Measurements from ENCODE around the gene SLC20A1.
"Not testable (repeated sequence)": the region's sequence is repeated elsewhere in the genome, so short reads cannot be mapped to it uniquely, and the experiment has no call there.

SLC20A1 gene, protein sequence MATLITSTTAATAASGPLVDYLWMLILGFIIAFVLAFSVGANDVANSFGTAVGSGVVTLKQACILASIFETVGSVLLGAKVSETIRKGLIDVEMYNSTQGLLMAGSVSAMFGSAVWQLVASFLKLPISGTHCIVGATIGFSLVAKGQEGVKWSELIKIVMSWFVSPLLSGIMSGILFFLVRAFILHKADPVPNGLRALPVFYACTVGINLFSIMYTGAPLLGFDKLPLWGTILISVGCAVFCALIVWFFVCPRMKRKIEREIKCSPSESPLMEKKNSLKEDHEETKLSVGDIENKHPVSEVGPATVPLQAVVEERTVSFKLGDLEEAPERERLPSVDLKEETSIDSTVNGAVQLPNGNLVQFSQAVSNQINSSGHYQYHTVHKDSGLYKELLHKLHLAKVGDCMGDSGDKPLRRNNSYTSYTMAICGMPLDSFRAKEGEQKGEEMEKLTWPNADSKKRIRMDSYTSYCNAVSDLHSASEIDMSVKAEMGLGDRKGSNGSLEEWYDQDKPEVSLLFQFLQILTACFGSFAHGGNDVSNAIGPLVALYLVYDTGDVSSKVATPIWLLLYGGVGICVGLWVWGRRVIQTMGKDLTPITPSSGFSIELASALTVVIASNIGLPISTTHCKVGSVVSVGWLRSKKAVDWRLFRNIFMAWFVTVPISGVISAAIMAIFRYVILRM

DNA sequence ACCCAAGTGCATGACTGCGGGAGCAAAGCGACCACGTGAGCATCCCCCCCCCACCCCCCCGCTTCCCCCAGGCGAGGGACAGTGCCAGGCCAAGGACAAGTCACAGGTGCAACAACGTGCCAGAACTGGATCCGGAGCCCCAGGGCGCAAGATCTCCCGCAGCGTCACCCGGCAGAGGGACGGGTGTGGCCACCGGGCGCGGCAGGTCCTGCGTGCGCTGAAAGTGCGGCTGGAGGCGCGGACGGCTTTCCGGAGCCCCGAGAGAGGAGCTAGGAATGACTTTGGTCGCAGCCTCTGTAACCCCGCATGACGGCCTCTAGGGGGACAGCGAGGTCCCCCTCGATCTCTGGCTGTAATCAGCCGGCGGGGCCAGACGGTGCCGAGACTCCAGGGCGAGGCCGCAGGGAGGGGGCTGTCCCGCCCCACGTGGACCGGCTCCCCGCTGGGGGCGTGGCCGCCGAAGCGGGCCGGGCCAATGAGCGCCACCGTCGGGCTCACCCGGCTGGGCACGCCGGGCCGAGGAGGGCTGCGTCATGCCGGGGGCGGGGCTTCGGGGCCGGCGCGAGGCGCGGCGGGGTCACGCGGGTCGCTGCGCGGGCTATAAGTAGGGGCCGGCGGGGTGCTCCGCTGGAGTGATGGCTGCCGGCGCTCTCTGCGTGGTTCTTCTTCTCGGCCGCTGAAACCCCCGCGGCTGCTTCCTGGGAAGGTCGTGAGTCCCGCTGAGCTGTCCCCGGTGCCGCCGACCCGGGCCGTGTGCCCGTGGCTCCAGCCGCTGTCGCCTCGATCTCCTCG lies at the start of gene SLC20A1:
Gene SLC20A1, plus strand, starts transcription at position 630 of the 792 bp plus-strand sequence. CDS start 890 bp downstream, outside the sequence.
- peak; percentile 93 for DNase-seq (ENCODE audit: low spot score)

DNA sequence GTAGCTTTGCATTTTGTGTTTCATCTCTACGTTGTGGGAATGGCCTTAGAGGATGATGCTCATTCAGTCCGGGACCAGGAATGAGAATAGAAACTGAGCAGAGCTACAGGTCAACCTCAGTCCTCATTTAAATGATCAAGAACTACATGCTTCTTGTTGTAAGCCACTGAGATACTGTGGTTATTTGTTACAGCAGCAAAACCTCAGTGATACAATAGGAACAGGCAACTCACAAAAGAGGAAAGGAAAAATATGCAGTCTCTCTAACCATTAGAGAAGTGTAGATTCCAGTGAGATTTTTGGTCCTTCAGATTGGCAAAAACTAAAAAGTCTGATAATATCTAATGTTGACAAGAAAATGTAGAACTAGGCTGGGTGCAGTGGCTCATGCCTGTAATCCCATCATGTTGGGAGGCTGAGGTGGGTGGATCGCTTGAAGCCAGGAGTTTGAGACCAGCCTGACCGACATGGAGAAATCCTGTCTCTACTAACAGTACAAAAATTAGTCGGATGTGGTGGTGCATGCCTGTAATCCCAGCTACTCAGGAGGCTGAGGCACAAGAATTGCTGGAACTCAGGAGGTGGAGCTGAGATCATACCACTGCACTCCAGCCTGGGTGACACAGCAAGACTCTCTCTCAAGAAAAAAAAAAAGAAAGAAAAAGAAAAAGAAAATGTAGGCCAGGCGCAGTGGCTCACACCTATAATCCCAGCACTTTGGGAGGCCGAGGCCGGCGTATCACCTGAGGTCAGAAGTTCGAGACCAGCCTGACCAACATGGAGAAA lies 48.0 kb upstream of the SLC20A1 start:
- no peak for DNase-seq (ENCODE audit: low spot score)

DNA sequence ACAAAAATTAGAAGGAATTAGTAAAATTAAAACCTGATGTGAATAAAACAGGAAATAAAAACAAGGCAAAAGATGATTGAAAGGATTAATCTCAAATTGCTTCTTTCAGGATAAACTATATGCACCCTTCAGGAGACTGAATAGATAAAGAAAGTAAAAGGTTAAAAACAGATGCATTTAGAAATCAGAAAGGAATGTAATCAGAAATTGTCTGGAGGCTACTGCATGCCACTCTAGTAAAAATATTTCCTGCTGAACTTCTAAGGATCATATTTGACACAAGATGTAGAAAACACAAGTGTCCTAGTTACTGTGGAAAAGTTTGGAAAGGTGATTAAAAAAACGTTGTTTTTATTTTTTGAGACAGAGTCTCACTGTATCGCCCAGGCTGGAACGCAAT lies 45.1 kb upstream of the SLC20A1 start:
- DNase-seq (ENCODE audit: low spot score), result no peak

DNA sequence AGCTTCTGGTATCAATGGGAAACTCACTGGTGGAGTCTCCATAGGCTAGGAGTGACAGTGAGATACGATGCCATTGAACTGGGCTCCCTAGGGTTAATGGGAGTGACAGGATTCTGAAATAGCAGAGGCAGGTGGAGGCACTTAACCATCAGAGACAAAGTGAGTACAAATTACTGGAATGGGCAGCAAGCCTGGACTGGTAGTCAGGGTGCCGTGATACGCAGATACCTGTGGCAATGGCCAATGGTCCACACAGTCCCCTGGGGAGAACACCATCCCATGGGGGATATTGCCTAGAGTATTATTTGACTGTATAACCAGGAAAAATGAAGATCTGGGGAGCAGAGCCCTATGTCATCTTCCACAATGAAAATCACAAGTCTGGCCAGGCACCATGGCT lies 44.0 kb upstream of the SLC20A1 start:
- DNase-seq (ENCODE audit: low spot score), result no peak

DNA sequence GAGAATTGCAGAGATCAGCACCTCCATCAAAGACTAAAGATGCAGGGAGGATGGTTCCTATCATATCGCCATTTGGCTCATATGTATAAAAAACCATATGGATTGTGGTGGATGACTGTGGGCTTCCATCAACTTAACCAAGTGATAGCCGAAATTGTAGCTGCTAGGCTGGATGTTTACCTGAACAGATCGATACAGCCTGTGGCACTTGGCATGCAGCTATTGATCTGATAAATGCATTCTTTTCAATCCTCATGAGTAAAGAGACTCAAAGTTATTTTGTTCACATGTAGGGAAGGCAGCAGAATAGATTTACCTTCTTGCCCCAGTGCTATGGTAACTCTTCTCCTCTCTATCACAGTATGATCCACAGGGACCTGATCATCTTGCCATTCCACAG lies 42.8 kb upstream of the SLC20A1 start:
- no peak for DNase-seq (ENCODE audit: low spot score)

DNA sequence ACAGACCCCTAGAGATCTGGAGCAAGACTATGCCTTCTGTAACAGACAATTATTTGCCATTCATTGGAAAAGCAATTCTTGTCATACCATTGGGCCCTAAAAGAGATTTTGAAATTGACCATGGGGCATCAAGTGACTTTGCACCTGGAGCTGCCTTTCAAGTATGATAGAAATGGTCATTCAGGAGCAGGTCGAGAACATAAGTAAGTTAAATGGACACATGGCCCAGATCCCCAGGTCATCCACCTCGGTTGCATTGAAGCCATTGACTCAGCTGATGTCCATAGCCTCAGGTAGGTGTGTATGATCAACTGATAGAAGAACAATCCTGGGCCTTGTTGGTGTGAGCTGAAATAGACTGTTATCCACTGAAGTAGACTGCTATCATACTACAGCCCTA lies 42.0 kb upstream of the SLC20A1 start:
- no peak for DNase-seq (ENCODE audit: low spot score)

DNA sequence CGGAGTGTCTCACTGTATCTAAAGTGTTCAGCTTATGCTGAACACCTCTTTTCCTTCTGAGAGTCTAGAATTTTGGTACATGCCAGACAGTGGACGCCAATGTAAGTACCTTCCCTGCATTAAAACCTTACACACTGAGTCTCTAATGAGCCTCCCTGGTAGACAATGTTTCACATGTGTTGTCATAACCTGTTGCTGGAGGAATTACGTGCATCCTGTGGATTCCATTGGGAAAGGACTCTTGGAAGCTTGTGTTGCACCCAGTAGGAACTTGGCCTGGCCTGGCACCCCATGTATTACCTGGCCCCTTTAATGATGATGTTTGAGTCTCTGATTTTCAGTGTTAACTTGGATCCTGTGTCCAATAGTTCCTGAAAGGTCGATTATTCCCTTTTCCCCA lies 40.8 kb upstream of the SLC20A1 start:
- no peak for DNase-seq (ENCODE audit: low spot score)

DNA sequence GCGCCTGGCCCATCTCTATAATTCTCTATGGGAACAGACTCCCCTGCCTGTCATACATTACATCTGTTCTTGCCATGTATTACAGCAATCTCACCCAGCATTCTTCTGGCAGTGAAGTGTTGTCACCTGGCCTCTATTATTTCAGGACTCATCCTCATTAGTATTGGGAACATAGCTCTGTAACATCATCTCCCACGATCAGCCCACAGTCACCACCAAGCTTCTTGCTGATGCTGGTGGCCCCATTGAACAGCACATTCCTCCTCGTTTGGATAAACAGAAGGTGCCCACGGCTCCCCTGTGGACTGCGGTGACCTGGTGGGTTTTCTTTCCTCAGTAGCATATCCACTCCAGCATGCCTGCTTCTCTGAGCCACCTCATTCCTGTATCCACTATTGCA lies 39.8 kb upstream of the SLC20A1 start:
- no peak for DNase-seq (ENCODE audit: low spot score)

DNA sequence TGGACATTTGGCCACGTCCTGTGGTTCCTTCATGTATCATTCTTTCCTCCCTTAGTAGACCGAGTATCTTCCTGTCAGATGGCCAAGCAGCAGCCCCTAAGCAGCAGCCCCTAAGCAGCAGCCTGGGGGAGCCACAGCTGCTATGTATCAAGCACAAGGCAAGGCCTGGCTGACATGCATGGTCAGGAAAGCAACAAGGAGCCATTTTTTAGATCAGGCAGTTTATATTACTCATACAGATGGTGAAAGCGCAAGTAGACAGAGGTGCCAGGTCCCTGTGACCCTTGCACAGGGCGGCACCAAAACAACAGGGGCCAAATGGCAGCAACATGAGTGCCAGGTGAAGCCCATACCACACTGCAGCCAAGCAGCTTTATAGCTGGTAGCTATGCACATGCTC lies 39.2 kb upstream of the SLC20A1 start:
- no peak for DNase-seq (ENCODE audit: low spot score)

DNA sequence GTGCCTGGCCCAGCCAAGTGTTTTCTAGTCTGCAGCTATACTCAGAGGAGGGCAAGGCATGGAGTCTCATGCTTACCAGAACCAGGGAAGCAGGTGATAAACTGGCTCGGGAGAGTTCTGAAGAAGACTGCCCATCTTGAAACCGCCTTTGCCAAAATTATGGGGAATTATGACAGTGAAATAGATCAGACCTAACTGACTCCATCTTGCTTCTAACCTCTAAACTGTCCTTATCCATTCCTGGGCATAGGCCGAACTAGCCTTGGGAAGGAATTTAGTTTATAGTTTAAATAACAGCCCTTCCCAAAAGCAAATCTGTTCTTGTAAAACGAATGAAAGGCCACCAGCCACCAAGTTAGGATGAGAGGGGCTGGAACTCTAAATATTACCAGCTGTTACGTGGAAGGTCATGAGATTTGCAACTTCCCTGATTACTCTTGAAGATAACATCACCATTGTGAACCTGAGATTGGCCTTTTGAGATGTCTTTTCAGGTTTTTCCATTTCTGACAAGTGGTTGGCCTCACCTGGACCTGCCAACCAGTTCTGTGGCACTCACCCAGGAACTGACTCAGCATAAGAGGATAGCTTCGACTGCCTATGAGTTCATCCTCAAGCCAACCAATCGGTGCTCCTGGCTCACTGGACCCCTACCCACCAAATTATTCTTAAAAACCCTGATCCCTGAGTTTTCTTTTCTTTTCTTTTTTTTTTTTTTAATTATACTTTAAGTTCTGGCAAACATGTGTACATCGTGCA lies 37.9 kb upstream of the SLC20A1 start:
- no peak for DNase-seq (ENCODE audit: low spot score)

DNA sequence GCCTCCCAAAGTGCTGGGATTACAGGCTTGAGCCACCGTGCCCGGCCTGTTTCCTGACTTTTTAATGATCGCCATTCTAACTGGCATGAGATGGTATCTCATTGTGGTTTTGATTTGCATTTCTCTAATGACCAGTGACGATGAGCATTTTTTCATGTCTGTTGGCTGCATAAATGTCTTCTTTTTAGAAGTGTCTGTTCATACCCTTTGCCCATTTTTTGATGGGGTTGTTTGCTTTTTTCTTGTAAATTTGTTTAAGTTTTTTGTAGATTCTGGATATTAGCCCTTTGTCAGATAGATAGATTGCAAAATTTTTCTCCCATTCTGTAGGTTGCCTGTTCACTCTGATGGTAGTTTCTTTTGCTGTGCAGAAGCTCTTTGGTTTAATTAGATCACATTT lies 36.4 kb upstream of the SLC20A1 start:
- DNase-seq (ENCODE audit: low spot score), result not testable (repeated sequence)

DNA sequence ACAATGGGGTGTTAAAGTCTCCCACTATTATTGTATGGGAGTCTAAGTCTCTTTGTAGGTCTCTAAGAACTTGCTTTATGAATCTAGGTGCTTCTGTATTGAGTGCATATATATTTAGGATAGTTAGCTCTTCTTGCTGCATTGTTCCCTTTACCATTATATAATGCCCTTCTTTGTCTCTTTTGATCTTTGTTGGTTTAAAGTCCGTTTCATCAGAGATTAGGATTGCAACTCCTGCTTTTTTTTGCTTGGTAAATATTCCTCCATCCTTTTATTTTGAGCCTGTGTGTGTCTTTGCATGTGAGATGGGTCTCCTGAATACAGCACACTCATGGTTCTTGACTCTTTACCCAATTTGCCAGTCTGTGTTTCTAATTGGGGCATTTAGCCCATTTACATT lies 33.5 kb upstream of the SLC20A1 start:
- not testable (repeated sequence) for DNase-seq (ENCODE audit: low spot score)

DNA sequence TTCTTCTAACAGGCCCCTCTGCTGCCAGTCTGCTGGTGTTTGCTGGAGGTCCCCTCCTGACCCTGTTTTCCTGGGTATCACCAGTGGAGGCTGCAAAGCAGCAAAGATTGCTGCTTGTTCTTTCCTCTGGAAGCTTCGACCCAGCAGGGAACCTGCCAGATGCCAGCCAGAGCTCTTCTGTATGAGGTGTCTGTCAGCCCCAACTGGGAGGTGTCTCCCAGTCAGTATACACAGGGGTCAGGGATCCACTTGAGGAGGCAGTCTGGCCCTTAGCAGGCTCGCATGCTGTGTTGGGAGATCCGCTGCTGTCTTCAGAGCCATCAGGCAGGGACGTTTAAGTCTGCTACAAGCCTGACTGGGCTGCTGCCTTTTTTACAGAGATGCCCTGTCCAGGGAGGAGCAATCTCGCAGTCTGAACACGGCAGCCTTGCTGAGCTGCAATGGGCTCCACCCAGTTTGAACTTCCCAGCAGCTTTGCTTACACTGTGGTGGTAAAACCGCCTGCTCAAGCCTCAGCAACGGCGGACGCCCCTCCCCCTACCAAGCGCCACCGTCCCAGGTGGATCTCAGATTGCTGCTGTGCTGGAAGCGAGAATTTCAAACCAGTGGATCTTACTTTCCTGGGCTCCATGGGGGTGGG lies 31.4 kb upstream of the SLC20A1 start:
- DNase-seq (ENCODE audit: low spot score), result no peak

DNA sequence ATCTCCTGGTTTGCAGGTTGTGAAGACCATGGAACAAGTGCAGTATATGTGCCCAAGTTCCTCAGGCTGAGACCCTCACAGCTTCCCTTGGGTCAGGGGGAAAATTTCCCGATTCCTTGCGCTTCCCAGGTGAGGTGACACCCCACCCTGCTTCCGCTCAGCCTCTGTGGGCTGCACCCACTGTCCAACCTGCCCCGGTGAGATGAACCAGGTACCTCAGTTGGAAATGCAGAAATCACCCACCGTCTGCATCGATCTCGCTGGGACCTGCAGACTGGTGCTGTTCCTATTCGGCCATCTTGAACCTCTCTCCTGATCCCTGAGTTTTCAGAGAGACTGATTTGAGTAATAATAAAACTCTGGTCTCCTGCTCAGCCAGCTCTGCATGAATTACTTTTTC lies 30.7 kb upstream of the SLC20A1 start:
- no peak for DNase-seq (ENCODE audit: low spot score)

DNA sequence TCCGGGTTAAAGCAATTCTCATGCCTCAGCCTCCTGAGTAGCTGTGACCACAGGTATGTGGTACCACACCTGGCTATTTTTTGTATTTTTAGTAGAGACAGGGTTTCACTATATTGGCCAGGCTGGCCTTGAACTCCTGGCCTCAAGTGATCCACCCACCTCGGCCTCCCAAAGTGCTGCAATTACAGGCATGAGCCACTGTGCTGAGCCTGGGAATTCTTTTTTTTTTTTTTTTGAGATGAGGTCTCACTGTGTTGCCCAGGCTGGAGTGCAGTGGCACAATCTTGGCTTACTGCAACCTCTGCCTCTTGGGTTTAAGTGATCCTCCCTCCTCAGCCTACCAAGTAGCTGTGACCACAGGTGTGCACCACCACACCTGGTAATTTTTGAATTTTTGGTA lies 29.9 kb upstream of the SLC20A1 start:
- DNase-seq (ENCODE audit: low spot score), result not testable (repeated sequence)

DNA sequence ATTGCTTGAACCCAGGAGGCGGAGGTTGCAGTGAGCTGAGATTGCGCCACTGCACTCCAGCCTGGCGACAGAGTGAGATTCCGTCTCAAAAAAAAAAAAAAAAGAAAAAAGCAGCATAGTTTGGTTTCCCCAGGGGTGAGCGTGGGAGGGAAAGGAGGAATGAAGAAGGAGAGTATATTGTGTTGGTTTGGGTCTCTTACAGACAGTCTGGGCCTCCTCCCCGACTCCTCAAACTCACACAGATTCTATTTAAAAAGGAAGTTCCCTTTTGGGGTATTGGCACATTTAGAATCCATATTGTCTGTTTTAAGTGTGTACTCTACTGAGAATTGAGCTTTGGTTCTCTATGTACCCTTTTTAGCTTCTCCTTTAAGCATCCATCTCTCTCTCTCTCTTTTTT lies 27.4 kb upstream of the SLC20A1 start:
- no peak for DNase-seq (ENCODE audit: low spot score)

DNA sequence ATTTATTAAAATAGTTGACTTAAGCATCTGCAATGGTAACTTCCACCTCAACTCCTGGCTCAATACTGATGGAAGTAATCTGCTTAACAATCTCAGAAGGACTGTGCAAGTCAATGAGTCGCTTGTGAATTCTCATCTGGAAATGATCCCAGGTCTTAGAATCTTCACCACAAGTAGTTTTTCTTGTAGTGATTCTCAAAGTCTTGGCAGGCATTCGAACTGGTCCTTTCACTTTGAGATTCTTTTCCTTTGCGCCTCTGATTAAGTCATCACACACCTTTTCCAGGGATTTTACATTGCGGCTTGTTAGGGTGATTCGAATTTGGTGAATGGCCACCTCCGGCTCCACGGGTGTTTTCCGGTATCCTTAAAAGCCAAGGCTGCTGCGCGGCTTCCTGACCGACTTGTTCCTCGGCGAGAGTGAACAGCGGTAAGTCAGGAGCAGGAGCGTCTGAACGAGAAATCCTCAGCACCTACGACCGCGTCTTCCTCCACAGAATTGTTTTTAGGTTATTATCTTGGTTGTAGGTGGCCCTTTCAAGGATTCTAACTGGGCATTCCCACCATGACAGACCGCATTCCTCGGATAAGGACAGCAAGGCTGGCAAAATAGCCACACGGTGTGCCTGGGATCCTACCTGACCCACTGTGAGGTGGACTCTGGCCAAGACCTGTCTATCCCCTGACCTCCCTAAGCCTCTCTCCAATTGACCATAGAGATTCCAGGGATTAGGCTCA lies 23.8 kb upstream of the SLC20A1 start:
- no peak for DNase-seq (ENCODE audit: low spot score)

DNA sequence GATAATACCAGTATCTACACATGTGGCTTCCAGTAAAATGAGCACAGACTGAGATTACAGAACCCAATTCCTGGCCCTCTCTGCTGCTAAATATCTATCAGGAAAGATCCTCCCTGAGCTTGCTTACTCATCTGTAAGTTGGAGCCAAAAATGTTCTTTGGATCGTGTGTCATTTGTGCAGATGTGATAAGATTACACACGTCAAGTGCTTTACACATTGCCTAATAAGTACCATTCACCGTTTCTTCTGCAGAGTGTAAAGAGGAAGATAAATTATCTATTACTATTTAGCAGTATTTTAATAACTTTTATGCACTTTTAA lies 23.2 kb upstream of the SLC20A1 start:
- DNase-seq (ENCODE audit: low spot score), result no peak

DNA sequence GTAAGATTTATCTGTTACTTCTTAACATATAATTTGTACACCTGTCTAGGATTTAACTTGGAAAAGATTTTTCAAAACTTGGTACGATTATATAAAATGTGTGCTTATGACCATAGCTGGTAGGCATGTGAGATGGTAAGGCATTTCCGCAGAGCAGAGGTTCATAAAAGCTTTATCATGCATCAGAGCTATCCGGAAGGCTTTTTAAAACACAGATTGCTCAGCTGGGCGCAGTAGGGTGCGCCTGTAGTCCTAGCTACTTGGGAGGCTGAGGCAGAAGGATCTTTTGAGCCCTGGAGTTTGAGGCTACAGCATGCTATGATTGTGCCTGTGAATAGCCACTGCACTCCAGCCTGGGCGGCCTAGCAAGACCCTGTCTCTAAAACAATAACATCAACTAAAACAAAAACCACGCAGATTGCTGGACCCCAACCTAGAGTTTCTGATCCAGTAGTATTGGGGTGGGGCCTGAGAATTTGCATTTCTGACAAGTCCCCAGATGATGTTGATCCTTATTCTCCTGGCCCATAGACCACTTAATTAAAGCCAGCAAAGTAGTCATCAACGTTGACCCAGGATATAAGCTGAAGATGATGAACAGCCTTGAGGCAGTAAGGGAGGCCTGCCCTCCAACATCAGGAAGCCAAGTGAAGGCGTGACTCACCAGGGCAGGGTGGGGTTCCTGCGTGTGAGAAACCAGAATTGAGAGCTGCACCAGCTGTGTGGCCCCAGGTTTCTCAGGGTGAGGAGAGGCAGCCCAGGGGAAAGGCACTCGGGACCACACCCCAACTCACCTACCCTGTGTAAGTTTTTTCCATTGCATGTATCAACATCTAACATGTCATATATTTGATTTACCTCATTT lies 21.6 kb upstream of the SLC20A1 start:
- DNase-seq (ENCODE audit: low spot score), result no peak
